ENCODE results near the gene RIMS4.

Gene RIMS4

DNA sequence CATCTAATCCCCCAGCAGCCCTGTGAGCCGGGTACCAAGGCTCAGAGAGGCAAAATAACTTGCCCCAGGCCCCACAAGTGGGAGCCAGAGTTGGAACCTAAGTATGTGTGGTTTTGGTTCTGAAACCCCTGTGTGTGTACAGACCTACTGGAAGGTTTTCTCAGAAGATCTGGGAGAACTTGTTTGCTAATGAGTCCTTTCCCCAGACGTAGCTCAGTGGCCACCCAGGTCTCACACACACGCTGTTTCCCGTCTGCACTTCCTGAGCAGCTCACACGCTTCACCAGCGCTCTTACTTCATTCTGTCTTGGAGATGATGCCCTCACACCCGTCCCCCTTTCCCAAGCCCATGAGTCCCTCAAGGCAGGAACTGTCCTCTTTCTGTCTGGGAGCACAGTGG lies 87.0 kb downstream of the RIMS4 start:
- DNase-seq (ENCODE audit: low read depth in 2 of 3, low spot score in 2 of 3) = no peak

DNA sequence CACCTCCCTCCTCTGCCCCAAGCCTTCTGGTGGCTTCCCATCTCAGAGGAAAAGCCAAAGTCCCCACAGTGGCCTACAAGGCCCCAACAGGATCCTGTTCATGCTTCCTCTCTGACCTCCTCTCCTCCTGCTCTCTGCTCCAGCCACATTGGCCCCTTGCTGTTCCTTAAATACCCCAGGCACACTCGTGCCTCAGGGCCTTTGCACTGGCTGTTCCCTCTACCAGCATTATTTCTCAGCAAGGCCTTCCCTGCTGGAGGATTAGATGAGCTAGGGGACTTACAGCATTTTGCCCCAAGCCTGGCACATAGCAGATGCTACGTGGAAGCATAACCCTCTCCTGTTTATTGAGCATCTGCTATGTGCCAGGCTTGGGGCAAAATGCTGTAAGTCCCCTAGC lies 87.4 kb downstream of the RIMS4 start:
- no peak for DNase-seq (ENCODE audit: low read depth in 2 of 3, low spot score in 2 of 3)

DNA sequence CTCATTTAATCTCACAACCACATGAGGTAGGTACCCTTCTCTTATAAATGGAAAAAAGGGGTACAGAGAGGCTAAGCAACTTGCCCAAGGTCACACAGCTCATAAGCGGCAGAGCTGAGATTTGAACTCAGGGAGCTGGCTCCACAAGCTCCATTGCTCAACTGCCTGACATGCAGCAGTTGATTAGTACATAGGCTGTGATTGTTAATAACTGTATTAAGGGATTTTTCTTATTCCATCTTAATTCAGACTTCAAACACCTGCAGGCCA lies 88.6 kb downstream of the RIMS4 start:
- DNase-seq (ENCODE audit: low read depth in 2 of 3, low spot score in 2 of 3) = no peak

DNA sequence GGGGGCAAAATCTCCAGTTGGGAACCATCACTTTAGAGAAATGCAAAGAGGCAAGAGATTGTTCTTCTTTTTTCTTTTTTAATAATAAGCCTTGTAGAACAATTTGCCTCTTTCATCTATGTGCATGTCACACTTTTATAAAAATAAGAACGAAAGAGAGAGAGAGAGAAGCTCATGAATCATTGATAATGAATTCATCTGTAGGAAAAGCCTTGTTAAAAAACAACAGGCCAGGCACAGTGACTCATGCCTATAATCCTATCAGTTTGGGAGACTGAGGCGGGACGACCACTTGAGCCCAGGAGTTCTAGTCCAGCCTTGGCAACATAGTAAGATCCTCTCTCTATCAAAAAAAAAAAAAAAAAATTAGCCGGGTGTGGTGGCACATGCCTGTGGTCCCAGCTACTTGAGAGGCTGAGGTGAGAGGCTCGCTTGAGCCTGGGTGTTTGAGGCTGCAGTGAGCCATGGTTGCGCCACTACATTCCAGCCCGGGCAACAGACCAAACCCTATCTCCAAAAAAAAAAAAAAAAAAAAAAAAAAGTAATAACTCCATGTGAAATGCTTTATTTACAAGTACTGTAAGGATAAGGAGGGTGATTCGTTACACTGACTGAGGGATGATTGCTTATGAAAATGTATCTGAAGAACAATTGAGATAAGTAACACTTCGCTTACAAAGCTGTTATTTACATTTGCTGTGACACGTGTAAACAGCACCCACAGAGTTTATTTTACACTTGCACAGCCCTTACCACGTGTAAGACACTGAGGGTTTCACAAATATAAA lies 89.2 kb downstream of the RIMS4 start:
- no peak for DNase-seq (ENCODE audit: low read depth in 2 of 3, low spot score in 2 of 3)

DNA sequence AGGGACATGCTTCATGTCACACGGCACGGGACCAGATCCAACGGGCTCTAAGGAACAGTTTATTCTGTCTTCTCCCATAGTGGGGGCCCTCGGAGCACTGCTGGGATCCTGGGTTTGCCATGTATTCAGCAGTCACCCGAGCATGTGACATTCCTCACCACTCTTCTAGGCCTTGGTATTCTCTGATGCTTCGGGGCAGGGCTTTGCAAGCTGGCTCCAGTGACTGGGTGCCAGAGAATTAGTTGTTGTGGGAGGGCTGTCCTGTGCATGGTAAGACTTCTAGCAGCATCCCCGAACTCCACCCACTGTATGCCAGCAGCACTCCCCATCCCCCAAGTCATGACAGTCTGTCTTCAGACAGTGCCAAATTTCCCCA lies 89.7 kb downstream of the RIMS4 start:
- no peak for DNase-seq (ENCODE audit: low read depth in 2 of 3, low spot score in 2 of 3)

DNA sequence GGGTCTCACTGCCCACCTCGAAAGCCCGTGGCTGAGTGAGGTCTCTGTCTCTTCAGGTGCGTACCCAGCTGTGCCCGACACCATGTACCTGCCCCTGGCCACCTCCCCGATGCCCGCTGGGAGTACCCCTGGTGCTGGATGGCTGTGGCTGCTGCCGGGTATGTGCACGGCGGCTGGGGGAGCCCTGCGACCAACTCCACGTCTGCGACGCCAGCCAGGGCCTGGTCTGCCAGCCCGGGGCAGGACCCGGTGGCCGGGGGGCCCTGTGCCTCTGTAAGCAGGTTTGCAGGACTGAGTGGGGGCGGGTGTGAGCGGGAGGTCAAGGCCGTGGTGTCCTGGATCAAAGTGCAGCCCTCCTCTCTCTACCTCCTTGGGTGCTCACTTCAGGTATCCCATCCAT lies 90.5 kb downstream of the RIMS4 start:
- no peak for DNase-seq (ENCODE audit: low read depth in 2 of 3, low spot score in 2 of 3)

DNA sequence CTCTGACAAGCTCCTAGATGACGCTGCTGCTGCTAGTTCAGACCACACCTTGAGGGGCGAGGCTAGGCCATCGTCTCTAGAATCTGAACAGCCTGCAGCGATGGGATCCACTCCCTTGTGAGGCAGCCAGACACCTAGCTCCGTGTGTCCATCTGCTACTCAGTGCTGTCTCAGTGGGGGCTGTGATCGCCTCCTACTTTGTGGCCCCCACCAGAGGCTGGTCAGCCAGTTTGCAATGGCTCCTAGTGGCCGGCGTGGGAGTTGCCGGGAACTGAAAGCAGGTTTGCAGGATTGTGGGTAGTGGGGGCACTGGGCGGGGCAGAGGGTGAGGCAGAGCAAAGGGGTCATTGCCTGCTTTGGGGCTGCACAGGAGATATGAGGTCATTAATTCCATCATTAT lies 92.4 kb downstream of the RIMS4 start:
- DNase-seq (ENCODE audit: low read depth in 2 of 3, low spot score in 2 of 3) = no peak

DNA sequence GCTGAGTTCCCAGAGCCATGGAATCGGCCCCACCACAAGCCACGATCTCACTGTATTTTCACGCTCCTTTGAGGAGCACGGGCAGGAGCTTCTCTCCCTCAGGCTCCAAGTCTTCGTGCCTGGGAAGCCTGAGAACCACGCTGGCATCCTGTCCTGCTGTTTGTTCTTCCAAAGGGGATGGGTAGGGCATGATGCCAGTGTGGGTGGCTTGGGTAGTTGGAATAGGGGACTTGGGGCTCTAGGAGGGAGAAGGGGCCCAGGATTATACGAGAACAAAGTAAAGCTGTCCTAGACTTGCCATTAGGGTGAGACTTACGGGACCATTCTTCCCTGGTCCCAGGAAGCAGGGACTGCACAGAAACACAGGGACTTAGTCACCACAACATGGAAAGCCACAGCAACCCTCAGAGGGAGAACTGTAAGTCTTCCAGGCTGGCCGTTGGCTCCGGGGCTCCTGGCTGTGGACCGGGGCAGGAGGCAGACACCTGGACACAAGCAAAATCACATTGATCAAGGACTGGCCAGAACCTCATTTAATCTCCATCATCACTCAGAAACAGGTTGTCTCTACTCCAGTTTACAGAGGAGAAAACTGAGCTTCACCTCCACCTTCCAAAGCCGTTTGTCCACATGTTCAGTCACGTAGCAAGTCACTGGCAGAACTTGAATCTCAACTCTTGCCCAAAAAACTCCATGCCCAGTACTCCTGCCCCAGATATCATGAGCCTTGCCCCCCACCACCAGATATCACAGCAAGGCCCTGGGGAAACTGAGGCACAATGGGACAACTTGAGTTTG lies 93.8 kb downstream of the RIMS4 start:
- no peak for DNase-seq (ENCODE audit: low read depth in 2 of 3, low spot score in 2 of 3)

DNA sequence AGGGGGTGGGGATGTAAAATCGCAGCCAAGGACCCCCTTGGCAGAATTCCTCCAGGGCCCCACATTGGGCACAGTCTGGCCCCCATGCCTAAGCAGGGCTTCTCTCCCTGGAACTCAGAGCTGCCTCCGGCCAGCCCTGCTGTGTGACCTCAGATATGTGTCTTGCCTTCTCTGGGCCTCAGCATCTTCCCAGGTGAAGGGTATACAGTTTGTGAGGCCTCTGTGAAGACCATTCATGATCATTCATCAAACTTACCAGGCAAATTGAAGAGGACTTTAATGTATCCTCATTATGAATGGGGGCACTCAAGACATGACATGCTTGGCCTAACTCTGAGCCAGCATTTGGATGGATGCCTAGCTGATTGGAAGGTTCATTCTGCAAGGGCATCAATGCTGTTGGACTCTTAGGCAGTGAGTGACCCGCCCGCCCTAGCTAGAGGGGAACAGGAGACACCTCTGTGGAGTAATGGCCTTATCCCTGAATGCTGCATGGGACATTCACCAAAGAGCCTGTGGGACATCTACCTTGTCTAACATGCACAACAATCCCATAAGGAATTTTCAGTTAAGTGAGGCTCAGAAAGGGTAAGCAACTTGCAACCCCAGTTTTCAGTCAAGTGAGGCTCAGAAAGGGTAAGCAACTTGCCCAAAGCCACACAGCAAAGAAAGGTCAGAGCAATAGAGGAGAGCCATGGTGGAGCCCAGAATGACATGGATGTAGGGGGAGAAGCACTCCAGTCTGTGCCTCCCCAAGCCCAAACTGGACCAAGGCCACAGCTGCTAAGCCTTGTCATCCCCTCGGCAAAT lies 94.6 kb downstream of the RIMS4 start:
- DNase-seq (ENCODE audit: low read depth in 2 of 3, low spot score in 2 of 3) = no peak

DNA sequence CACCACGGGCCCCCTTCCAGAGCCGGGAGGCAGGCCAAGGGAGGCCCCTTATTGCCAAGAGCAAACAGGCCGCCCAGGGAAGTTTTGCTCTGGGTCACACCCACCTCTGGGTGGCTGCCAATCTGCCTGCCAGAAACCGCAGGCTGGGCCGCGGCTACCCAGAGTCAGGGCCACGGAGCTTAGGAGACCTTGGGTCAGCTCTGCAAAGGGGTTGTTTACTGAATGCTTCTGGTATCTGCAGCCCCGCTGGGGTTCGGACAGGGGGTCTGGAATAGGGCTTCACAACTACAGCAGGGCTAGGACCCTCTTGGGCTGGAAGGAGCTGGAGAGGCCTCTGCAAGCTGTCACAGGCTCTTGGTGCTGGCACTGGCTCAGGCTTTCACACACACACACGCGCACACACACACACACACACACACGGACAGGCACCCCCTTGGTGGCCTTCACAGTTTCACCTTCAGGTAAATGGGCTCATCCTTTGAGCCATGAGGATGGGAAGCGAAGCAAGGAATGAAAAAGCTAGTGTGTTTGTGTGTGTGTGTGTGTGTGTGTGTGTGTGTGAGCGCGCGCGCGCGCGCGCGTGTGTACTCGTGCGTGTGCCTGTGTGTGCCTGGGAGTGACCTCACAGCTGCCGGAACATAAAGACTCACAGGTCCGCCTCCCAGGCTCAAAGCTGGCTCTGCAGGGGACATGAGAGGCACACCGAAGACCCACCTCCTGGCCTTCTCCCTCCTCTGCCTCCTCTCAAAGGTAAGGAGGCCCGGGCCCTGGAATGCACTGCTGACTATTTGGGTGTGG lies 95.4 kb downstream of the RIMS4 start, which contains the start of gene CCN5:
Gene CCN5 (plus strand): TSS at position 669 of the 798 bp plus-strand sequence. CDS start 22 bp downstream, at position 691.
- DNase-seq (ENCODE audit: low read depth in 2 of 3, low spot score in 2 of 3) = no peak

DNA sequence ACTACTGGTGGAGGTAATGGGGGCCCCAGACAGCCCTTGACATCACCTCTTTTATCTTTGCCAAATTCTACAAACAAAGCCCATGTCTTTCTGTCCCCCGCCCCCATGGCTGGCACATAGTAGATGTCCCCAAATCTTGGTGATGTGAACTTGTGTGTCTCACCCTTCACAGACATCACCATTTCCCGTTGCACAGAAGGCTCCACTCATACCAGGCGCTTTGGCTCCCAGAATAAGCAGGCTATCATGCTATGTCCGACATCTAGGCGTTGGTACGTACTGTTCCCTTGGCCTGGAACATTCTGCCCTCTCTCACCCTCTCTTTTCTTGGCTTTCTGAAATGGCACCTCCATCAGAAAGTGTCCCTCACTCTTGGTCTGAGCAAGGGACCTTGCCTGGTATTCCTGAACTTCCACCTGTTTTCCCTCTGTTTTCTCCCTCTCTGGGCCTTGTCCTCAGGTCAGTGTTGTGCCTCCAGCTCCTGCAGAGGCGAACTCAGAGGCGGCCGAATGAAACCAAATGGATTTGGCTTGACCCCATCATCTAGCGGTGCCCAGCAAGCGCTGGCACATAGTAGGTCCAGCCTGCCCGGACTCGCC lies 96.1 kb downstream of the RIMS4 start:
- DNase-seq (ENCODE audit: low read depth in 2 of 3, low spot score in 2 of 3) = no peak

DNA sequence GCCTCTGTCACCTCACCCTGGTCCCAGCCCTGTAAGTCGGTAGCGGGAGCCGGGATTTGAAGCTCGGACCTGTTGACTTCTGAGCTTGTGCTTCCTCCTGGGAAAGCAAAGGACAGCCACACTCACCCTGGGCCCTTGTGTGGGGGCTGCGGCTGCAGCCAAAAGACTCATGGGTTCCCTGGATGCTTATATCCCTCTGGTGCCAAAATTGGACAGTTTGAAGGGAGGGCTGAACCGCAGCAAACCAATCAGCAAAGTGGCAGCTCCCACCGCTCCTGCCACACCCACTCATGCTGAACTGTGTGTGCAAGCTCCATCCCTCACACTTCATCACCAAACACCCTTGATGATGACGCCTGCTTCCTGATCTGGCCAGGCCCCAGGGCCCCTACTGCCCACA lies 99.1 kb downstream of the RIMS4 start:
- no peak for DNase-seq (ENCODE audit: low read depth in 2 of 3, low spot score in 2 of 3)

DNA sequence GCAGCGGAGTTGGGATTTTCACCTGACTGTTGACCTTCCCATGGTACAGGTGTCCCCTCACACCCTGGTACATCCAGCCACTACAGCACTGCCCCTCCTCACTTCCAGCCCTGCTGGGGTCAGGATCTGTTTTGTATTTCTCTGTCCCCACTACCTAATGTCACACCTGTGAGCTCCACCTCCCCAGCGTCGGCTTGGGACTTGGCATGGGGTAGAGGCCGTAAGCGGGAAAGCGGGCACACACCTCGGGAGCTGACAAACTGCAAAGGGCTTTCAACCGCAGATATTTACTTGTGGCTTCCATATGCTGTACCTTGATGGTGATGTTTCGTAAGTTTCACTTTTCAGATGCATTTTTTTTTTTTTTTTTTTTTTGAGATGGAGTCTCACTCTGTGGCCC lies 100.5 kb downstream of the RIMS4 start:
- DNase-seq (ENCODE audit: low read depth in 2 of 3, low spot score in 2 of 3) = no peak

DNA sequence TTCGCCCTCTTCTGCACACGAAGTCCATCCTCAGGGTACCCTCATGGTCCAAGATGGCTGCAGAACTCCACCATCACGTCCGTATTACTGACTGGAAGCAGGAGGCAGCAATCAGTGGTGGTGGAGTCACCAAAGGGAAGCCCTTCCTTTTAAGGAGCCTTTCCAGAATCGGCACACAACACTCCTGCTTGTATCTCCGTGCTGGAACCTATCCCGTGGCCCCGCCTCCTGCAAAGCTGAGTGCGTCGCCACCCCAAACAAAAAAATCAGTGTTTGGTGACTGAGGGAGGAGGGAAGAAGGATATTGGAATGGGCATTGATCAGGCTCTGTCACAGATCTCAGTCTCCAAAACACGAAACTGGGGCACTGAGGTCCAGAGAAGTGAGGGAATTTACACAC lies 101.0 kb downstream of the RIMS4 start:
- DNase-seq (ENCODE audit: low read depth in 2 of 3, low spot score in 2 of 3) = no peak

DNA sequence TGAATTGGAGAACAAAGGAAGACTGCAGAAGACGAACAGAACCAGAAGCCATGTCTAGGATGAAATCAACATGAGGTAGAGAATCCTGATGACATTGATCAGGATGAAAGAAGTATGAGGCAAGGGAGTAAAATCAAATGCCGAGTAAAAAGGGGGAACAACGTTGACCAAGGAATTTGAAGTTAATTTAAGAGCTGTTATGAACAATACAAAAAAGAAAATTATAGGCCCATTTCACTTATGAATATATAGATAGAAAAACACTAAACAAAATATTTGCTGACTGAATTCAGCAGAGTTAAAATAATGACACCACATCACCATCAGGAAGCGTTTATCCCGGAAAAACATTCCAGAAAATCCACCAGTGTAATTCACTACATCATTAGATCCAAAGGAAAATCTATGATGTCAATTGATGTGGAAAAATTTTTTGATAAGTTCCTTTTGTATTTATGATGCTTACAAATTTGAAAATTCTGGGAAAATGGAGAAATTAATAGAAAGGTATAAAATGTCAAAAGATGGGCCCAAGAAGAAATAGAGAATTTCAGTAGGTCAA lies 103.2 kb downstream of the RIMS4 start:
- DNase-seq (ENCODE audit: low read depth in 2 of 3, low spot score in 2 of 3) = no peak

DNA sequence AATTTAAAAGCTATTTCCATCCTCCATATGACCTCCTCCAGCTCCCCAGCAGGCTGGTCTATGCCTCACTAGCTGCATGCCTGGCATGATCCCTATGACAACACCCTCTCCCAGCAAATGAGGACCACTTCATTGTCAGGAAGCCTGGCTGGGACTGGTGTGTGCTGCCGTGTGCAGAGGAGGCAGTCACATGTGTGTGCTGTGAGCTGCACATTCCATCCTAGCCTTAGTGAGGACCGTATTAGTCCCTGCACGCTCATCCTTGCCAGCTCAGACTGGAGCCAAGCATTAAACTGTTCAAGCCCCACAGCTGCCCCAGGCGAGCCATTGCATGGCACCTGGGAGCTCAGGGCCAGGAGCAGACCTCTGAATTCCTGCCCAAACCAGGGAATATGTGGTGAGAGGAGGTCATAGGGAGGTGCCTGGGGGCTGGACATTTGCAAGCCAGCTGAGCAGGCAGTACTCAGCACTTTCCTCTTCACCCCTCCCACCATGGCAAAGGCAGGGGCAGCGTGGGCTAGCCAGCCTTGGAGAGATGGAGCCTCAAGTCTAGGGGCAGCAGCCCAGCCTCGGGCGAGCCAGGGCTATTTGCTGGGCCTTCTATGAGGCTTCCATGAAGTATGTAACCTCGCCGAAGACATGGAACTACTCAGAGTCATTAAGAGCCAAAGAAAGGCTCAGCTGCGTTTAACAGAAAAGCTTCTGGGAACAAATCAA lies 103.9 kb downstream of the RIMS4 start:
- DNase-seq (ENCODE audit: low read depth in 2 of 3, low spot score in 2 of 3) = no peak

DNA sequence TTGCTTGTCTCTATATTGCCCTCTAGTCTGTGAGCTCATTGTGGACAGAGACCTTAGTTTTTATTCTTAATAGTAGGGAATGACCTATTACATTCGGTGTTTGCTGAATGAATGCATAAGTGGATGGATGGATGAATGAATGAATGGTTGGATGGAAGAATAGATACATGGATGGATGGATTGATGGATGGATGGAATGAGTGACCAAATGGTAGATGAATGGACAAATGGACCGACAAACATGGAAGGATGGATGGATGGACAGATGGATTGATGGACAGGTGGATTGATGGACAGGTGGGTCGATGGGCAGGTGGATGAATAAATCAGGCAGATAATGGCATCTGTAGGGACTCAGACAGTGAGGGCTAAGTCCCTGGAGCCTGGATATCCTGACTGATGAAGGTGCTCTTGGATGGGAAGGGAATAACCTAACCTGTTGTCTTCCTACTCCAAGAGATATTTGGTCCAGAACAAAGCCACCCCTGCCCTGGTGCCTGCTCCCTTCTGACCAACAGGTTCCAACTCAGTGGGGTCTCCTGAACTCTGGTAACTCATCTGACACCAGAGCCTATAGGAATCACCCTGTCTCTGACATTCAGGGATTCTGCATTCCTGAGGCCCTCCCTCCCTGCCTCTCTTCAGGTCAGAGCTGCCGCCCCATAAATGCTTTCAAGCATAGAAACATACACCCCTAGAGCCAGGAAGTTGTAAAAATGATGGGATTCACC lies 104.8 kb downstream of the RIMS4 start:
- no peak for DNase-seq (ENCODE audit: low read depth in 2 of 3, low spot score in 2 of 3)

DNA sequence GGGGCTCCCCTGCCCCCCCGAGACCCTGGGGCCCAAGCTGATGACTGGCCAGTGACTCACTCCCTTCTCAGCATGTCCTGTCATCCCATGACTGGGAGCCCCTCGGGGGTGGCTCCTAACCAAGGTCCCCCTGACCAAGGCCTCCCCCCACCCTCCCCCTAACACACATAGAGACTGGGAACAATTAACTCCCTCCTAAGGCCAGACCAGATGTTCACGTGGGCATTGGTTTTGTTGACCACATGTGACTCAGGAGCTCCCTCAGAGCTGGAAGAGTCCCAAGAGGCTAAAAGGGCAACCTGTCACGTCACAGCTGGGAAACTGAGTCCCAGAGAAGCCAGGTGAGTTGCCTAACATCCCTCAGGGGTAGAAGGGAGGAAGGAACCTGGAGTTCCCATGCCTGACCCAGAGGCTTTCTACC lies 105.8 kb downstream of the RIMS4 start:
- DNase-seq (ENCODE audit: low read depth in 2 of 3, low spot score in 2 of 3) = no peak

DNA sequence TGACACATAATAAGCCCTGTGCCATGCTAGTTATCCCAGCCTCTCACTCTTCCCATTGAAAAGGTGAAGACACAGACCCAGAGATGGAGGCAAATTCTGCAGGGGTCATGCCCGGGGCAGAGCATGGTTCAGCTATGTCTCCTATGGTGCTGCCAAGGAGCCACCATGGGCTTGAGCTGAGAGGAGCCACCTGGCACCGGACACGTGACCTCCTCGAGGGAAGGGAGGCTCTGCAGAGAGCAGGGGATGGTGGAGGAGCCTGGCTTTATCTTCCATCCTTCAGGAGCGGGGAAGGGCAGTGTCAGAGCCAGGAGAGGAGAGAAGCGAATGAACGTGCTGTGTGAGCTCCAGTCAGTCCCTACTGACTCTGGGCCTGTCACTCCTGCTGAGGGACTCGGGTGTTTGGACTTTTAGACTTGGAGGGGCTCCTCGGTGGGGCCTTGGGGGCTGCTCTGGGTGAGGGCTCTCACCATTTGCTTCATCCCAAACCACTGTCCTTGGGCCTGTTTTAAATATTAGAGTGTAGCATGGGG lies 106.3 kb downstream of the RIMS4 start:
- DNase-seq (ENCODE audit: low read depth in 2 of 3, low spot score in 2 of 3) = no peak
